ENCODE measurements around the gene LPA.
"Not testable (repeated sequence)": the region's sequence is repeated elsewhere in the genome, so short reads cannot be mapped to it uniquely, and the experiment has no call there.

LPA gene, protein sequence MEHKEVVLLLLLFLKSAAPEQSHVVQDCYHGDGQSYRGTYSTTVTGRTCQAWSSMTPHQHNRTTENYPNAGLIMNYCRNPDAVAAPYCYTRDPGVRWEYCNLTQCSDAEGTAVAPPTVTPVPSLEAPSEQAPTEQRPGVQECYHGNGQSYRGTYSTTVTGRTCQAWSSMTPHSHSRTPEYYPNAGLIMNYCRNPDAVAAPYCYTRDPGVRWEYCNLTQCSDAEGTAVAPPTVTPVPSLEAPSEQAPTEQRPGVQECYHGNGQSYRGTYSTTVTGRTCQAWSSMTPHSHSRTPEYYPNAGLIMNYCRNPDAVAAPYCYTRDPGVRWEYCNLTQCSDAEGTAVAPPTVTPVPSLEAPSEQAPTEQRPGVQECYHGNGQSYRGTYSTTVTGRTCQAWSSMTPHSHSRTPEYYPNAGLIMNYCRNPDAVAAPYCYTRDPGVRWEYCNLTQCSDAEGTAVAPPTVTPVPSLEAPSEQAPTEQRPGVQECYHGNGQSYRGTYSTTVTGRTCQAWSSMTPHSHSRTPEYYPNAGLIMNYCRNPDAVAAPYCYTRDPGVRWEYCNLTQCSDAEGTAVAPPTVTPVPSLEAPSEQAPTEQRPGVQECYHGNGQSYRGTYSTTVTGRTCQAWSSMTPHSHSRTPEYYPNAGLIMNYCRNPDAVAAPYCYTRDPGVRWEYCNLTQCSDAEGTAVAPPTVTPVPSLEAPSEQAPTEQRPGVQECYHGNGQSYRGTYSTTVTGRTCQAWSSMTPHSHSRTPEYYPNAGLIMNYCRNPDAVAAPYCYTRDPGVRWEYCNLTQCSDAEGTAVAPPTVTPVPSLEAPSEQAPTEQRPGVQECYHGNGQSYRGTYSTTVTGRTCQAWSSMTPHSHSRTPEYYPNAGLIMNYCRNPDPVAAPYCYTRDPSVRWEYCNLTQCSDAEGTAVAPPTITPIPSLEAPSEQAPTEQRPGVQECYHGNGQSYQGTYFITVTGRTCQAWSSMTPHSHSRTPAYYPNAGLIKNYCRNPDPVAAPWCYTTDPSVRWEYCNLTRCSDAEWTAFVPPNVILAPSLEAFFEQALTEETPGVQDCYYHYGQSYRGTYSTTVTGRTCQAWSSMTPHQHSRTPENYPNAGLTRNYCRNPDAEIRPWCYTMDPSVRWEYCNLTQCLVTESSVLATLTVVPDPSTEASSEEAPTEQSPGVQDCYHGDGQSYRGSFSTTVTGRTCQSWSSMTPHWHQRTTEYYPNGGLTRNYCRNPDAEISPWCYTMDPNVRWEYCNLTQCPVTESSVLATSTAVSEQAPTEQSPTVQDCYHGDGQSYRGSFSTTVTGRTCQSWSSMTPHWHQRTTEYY (N-terminal part only)

DNA sequence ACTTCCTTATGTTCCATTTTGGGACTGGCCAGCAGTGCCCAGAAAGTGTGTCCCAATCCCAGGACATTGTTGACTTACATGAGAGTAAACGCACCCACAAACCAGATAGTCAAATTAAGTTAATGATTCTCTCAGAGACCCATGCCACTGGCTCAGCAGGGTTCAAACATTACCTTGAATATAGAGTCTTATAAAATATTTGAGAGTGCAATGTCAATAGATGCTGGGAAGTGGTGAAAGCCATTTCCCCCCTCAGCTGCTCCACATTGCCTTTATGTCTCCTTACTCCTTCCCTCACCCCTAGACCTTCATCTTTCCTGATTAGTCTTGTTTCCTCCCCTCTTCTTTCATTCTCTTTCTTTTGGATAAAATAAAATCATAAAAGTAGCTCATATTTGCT is at the start of gene LPA:
Gene LPA, minus strand, starts transcription at position 78 of the 400 bp plus-strand sequence. Its CDS starts 61 bp downstream, at position 17.
- DNase-seq (ENCODE audit: low spot score), result not testable (repeated sequence)

DNA sequence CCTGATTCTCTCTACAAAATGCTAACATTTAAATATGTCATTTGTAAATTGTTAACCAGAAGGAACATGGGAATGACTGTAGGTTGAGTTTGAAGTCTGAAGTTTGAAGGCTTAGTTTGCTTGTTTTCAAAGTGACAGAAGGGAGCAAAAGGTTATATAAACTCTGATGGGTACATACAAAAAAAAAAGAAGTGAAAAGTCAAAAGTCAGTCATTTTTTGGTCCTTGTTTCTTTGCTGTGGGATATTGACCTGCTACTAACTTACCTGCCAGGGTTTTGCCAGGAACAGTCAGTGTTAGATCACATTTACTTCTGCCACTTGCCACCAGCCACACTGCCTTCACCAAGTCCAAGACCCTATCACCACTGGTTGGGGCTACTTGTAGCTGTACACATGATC is 44.9 kb upstream of the LPA start:
- DNase-seq (ENCODE audit: low spot score), result not testable (repeated sequence)

DNA sequence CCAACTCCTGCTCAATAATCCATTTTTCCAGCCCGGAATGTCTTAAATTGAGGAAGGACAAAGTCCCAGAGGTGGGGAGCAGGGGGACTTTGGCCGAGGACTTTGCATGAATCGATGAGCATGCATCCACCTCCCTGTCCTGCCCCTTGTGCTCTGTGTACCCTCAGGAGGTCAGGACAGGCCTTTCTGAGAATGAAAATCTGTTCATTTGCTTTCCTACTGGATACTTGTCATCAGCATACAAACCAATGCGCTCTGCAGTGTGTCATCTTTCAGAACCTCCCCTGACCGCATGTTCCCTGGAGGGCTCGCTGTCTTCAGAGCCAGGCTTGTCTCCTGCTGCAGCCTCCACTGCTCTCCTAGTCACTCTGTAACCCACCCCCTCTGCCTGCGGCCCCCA is 40.6 kb upstream of the LPA start:
- DNase-seq (ENCODE audit: low spot score), result not testable (repeated sequence)

DNA sequence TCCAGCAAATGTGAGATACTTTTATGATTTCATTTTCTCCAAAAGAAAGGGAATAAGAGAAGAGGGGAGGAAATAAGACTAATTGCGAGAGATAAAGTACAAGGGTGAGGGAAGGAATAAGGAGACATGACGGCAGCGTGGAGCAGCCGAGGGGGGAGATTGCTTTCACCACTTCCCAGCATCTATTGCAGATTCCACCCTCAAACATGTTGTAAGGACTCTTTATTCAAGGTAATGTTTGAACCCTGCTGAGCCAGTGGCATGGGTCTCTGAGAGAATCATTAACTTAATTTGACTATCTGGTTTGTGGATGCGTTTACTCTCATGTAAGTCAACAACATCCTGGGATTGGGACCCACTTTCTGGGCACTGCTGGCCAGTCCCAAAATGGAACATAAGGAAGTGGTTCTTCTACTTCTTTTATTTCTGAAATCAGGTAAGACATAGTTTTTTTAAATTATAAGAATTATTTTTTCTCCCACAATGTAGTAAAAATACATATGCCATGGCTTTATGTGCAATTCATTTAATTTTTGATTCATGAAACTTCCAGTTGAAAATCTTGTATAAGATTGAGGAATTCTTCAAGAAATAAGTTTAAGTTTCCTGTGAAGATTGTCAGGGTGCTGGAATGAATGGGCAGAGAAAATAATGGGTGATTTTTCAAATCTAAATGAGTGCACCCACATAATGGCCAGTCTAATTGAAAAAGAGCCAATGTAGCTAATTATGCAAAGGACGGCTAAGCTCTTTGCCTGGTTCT is 38.0 kb upstream of the LPA start, which contains the start of gene PLG:
Gene PLG, plus strand, starts transcription at position 327 of the 763 bp plus-strand sequence. Its CDS starts 61 bp downstream, at position 388.
- not testable (repeated sequence) for DNase-seq (ENCODE audit: low spot score)

DNA sequence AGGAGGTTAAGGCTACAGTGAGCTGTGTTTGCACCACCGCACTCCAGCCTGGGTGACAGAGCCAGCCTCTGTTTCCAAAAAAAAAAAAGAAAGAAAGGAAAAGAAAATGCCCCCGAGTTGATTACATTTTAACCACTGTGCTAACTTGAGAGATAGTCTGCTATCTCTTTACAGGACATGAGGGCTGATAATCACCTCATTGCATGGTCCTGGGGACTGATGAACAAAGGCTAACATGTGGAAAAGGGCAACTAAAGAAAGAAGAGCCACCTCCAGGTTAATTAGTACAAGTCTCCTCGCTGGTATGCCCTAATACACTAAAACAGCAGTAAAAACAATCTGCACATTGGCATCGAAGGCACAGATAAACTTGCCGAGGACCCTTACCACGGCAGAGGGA is 33.8 kb upstream of the LPA start:
- DNase-seq (ENCODE audit: low spot score), result no peak

DNA sequence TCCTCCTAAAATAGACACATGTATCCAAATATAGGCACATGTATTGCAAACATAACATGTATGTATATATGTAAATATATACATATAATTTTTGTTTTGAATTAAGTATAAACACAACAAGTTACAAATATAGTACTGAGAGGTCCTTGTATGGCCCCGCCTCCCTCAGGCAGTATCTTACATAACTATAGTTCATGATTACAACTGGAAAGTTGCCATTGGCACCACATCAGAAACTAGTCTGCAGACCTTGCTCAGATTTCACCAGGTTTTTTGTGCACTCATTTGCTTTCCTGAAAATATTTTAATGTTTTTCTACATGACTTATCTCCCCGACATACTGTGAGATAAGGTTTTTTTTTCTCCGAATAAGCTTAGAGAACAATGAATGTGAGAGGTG is 32.8 kb upstream of the LPA start:
- not testable (repeated sequence) for DNase-seq (ENCODE audit: low spot score)

DNA sequence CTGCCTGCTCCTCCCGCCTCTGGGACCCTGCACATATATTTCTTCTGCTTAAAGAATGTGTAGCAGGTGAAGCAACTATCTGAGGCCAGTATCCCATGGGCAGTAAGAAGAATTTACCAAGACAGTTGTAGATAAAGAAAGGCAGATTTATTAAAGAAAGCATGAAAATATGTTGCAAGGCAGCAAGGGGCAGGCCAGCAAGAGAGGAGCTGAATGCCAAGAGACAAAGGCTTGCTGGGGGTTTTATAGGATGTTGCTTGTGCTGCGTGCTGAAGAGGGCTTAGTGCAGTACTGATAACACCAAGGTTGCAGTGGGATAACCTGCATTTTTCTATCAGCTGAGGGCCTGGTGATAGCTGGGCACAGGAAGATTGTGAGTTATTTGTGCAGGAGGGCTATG is 31.5 kb upstream of the LPA start:
- DNase-seq (ENCODE audit: low spot score), result not testable (repeated sequence)

DNA sequence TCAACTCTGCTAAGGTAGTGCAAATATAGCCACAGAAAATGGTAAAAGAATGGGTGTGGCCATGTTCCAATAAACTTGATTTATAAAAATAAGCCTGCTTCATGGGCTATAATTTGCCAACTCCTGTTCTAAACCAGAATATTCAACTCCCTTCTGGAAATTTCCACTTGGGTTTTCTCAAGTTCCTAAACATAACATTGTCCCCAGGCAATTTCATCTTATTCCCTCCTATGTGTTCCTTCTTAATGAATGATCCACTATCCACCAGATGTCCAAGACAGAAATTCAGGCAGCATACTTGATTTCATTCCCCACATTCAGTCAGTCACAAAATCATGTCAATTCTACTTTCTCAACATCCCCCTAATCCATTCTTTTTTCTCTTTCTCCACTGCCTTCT is 30.9 kb upstream of the LPA start:
- not testable (repeated sequence) for DNase-seq (ENCODE audit: low spot score)

DNA sequence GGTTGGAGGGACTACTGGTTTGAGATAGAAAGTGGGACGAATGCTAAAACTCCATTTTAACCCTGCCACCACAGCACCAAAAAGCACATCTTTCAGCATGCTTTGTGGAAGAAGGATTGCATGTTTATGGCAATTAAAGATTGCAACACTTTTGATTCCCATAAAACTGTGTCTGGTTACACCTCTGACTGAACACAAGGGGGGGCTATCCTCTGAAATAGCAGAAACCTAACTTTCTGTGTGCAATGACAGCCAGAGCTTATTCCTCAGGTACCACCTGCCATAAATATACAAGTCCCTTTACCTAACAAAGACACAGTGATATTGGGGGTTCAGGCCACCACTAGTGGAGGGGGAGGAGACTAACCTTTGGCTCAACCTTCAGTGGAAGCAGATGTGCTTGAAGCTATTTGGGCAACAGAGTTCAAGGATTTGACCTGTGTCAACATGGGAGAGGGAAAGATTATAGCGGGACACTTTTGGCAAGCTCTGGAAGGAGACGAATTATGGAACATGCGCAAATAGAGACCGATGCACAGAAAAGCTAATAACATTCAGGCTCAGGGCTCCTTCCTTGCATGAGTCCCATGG is 28.4 kb upstream of the LPA start:
- no peak for DNase-seq (ENCODE audit: low spot score)

DNA sequence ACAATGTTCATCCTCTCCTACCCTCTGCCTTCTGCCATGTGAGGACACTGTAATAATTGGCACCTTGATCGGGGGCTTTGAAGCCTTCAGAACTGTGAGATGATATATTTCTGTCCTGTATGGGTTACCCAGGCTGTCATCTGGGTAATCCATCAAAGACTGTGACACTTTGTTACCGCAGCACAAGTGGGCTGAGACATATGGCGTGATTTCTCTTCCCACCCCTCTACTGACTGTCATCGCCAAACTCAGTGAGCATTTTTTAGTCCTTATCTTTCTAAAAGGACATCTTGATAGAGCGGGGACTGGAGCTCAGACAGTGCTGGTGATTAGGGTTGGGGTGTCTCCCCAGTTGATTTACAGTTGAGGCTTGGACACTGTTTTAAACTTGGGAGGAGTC is 27.5 kb upstream of the LPA start:
- no peak for DNase-seq (ENCODE audit: low spot score)

DNA sequence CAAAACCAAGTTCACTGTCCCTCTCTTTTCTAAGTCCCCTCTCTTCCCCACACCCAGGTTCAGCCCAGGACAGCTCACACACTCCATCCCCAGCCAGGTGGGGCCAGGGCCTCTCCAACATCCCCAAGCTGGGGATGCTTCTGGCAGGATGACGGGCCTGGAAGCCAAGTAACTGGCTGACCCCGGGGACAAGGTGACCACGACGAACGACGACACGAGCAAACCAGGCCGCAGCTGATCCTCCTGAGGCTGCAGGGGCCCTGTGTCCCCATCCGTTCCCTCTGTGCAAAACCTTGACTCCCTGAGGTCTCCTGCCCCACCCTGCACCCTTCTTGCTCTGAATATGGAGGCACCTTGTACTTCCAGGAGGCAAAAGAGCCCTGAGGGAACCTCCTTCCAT is 26.4 kb upstream of the LPA start:
- no peak for DNase-seq (ENCODE audit: low spot score)

DNA sequence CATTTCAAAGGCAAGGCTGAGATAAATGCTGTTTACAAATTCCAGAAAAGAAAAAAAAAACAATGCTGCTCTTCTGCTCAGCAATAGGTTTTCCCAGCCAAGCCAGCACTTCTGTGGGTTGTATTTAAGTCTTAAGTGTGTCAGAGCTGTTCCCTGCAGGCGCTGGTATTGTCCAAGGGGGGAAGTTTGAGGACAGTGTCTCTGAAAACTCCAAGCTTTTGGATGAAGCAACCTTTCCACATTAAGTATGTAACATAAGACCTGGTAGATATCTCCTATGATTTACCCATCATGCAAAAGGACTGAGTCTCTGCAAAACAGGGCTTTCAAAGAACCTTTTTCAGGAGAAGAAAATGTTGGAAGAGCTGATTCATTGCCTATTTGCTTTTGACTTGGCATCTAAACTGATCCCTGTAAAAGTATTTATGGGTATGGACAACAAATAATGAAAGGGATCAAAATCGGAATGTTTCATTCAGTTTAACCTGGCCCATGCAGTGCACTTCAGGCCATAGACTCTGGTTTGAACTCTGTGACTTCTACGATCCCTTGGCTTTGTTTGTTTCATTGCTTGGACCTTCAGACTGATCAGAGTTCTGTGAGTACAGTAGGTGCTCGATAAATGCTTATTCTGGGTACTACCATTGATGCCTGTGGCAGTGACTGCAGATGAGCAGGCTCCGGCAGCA is 21.8 kb upstream of the LPA start:
- DNase-seq (ENCODE audit: low spot score), result no peak

DNA sequence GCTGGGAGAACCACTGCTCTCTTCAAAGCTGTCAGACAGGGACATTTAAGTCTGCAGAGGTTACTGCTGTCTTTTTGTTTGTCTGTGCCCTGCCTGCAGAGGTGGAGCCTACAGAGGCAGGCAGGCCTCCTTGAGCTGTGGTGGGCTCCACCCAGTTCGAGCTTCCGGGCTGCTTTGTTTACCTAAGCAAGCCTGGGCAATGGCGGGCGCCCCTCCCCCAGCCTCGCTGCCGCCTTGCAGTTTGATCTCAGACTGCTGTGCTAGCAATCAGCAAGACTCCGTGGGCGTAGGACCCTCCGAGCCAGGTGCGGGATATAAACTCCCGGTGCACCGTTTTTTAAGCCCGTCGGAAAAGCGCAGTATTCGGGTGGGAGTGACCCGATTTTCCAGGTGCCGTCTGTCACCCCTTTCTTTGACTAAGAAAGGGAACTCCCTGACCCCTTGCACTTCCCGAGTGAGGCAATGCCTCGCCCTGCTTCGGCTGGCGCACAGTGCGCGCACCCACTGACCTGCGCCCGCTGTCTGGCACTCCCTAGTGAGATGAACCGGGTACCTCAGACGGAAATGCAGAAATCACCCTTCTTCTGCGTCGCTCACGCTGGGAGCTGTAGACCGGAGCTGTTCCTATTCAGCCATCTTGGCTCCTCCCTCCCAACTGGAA is 21.2 kb upstream of the LPA start:
- DNase-seq (ENCODE audit: low spot score), result not testable (repeated sequence)

DNA sequence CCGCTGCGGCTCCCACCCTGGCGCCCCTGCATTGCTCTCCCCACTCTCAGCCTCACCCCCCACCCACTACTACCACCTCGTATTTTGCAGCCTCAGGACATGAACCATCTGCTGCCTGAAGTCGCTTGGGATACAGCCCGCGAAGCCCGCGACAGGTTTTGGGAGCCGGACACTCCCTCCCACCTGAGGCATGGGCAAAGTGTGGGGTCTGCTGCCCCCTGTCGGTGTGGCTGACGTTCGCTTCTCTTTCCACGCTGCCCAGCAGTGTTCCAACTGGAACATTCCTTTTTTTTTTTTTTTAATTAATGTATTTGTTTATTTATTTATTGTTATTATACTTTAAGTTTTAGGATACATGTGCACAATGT is 15.3 kb upstream of the LPA start:
- DNase-seq (ENCODE audit: low spot score), result peak; percentile 24

DNA sequence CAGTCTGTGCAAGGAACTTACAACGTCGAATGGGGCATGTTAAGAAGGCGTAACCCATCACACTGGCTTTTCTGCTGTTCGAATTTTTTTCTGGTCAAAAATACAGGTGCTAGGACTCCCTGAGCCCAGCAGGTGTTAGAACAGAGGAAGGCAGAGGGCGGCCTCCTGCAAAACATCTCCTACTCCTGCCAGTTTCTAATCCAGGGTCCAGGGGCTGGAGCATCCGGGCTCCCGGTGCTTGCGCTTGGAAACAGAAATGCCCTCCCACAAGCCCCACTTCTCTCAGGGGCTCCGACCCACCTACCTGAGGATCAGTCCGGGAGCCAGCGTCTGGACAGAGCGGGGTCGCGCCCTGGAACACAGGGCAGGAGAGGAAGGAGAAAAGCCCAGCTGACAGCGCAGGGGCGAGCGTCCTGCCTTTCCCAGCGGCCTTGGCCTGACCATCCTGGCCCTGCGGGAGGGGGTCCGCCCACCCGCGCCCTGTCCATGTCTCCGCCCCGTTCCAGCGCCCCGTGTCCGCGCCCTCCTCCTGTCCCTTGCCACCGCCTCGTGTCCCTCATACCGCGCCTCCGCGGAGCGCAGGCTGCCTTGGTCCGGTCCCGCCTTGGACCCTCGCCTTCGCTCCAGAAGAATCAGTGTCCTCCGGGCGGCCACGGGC is 14.8 kb upstream of the LPA start:
- no peak for DNase-seq (ENCODE audit: low spot score)

DNA sequence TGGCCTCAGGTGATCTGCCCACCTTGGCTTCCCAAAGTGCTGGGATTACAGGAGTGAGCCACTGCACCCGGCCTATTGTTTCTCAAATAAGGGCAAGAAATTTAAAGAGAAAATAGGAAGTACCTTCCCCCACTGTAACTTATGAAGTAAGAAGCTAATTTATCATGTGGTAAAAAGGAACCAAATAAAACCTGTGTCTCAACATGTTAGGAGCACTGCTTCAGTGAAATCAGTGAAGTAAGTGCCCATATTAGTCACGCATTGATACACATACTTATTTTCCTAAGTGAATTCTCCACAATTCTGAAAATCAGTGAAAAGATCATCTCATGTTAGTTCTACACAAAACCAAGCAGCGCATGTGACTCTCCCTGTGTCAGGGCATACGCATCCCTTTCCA is 14.2 kb upstream of the LPA start:
- DNase-seq (ENCODE audit: low spot score), result no peak

DNA sequence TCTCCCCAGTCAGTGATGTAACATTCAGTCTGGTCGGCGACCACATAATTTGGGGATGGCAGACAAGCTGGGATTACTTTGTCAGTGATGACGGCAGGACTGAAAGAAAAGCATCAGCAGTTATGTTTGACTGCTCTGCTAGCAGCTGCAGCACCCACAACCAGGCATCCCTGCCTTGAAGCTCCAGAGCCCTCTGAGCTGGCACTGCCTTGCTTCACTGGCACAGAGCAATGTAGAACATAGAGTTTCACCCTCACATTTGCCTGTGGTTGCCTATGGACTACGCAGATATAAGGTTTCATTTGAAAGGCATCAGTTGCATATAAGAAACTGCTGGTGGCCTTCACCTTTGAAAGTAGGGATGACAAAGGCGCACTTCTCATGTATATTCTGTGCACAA is 12.3 kb upstream of the LPA start:
- DNase-seq (ENCODE audit: low spot score), result not testable (repeated sequence)

DNA sequence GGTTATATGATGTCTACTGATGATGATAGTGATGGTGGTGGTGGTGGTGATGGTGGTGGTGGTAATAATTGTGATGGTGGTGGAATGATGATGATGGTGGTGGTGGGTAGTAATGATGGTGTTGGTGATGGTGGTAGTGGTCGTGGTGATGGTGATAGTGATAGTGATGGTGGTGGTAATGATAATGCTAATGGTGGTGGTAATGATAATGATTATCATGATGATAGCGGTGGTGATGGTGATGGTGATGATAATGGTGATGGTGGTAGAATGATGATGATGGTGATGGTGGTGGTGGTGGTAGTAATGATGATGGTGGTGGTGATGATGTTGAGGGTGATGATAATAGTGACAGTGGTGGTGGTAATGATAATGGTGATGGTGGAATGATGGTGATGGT is 4.5 kb upstream of the LPA start:
- DNase-seq (ENCODE audit: low spot score), result no peak
